ENCODE measurements around the gene RPL28.
A peak's percentile ranks its signal among the peaks of the same experiment; 100 is the strongest.
"Not testable (repeated sequence)": the region's sequence is repeated elsewhere in the genome, so short reads cannot be mapped to it uniquely, and the experiment has no call there.

RPL28 gene

DNA sequence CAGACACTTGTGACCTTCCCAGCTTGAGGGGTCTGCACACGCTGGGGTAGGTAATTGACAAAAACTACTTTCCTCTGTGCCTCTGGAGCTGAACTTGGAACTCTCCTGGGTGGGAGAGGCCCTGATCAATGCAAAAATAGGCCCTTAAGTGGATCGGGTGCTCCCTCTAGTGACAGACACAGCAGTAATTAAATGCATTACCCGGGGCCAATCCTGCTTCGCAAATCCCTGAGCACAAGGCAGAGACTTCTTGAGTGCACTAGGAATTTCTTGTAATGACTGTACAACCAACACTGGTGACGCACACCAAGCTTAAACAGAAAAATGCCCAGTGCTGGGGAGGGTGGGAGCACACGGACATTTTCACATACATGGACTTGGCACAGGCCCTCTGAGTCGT lies 32.5 kb downstream of the RPL28 start:
- TF ChIP-seq, protein P1, sequence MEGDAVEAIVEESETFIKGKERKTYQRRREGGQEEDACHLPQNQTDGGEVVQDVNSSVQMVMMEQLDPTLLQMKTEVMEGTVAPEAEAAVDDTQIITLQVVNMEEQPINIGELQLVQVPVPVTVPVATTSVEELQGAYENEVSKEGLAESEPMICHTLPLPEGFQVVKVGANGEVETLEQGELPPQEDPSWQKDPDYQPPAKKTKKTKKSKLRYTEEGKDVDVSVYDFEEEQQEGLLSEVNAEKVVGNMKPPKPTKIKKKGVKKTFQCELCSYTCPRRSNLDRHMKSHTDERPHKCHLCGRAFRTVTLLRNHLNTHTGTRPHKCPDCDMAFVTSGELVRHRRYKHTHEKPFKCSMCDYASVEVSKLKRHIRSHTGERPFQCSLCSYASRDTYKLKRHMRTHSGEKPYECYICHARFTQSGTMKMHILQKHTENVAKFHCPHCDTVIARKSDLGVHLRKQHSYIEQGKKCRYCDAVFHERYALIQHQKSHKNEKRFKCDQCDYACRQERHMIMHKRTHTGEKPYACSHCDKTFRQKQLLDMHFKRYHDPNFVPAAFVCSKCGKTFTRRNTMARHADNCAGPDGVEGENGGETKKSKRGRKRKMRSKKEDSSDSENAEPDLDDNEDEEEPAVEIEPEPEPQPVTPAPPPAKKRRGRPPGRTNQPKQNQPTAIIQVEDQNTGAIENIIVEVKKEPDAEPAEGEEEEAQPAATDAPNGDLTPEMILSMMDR (IDR thresholded peaks at IDR 0.05; ENCODE audit: low read depth, low read length, missing control alignments): peak; percentile 78
- peak; percentile 76 for DNase-seq (ENCODE audit: low read depth)
- in situ Hi-C loops (cut with HindIII; ENCODE audit: low sequenced_read_pairs): loop anchor here (10.0 kb wide), 1 partner anchor 243 kb away; no protein-coding TSS in a partner anchor
- no peak overlapping the region for H3K4me3 ChIP-seq (ENCODE audit: low read depth, low read length)

DNA sequence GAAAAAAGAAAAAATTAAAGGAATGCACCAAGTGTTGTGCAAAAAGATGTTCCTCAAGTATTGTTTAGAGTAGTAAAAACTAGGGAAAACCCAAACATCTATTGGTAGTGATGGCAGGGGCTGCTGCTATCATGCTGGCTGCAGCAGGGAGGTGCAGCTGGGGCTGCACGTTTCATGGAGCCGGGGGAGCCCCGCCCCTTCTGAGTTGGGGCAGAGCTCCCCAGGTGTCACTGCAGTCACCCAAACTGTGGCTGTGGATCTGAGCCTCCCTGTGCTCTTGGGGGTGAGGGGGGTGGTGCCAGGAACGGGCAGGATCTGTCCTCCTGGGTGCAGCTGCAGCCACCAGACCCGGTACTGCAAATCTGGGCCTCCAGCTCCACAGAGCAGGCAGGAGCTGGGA lies 33.4 kb downstream of the RPL28 start:
- TF ChIP-seq, protein P1 (IDR thresholded peaks at IDR 0.05; ENCODE audit: low read depth, low read length, missing control alignments): no peak
- in situ Hi-C loops (cut with HindIII; ENCODE audit: low sequenced_read_pairs): loop anchor here (10.0 kb wide), 1 partner anchor 244 kb away; no protein-coding TSS in a partner anchor
- H3K4me3 ChIP-seq (ENCODE audit: low read depth, low read length): no peak overlapping the region
- DNase-seq (ENCODE audit: low read depth): no peak

DNA sequence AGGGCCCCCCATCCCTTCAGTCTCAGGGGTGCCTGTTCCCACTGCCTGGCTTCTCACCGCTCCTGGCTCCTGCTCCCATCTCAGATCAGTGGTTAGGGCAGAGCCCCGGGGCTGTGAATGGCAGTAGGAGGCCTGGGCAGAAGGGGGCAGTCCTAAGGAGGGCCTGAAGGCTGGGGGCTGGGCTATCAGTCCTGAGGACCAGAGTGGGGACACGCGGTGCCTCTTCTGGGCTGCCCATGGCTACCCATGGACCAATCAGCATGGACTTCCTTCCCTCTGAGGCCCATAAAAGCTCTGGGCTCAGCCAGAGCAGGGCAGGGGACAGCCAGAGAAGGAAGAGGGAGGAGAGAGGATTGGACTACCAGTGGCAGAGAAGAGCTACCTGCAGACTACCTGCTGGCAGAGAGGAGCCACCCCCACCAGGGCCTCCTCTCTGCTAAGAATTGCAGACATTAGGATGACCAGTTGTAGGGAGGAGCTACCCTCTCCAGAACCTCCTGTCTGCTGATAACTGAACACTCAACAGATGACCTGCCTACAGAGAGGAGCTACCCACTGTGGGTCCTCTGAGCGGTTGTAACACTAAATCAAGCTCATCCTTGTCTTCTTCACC lies 34.0 kb downstream of the RPL28 start:
- no peak overlapping the region for H3K4me3 ChIP-seq (ENCODE audit: low read depth, low read length)
- TF ChIP-seq, protein P1 (IDR thresholded peaks at IDR 0.05; ENCODE audit: low read depth, low read length, missing control alignments): no peak
- in situ Hi-C loops (cut with HindIII; ENCODE audit: low sequenced_read_pairs): loop anchor here (10.0 kb wide), 1 partner anchor 245 kb away; no protein-coding TSS in a partner anchor
- no peak for DNase-seq (ENCODE audit: low read depth)

DNA sequence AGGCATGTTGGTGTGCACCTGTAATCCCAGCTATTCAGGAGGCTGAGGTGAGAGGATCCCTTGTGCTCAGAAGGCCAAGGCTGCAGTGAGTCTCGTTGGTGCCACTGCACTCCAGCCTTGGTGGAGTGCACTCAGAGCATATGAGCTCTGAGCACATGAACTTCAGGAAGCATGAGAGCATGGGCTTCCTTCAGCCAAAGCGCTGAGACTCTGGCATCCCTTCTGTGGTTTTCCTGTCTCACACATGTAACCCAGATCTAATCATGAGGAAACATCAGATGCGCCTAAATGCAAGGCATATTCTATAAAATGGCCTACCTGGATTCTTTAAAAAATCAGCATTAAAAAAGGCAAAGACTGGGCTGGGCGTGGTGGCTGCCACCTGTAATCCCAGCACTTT lies 35.5 kb downstream of the RPL28 start:
- in situ Hi-C loops (cut with HindIII; ENCODE audit: low sequenced_read_pairs); DNase-seq (ENCODE audit: low read depth); H3K4me3 ChIP-seq (ENCODE audit: low read depth, low read length): not testable (repeated sequence)

DNA sequence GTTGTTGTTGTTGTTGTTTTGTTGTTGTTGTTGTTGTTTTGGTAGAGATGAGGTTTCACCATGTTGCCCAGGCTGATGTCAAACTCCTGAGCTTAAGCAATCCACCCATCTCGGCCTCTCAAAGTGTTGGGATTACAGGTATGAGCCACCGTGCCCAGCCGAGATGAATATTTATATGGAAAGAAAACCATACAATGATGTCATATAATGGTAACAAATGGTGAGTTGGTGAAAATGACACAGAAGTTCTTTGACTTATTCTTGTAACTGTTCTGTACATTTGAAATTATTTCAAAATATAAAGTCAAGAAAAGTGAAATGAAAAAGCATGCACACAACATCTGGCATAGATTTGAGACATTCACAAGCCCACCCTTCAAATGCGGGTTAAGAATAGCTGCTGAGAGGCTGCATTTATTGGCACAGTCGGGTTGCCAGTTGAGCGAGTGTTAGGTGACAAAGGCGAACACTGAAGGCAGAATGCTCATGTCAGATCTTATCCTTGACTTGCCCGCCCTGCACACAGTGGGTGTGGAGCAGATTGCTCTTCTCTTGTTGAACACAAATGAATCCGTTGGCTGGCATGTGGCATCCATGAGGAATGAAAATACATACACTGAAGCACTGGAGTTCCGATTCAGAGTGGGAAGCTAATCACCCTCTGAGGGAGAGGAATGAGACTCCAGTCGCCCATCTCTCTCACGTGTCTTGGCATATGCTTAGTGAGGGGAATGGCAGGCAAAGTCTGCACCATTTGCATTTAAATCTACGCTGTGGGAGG lies 37.7 kb downstream of the RPL28 start:
- in situ Hi-C loops (cut with HindIII; ENCODE audit: low sequenced_read_pairs): no loop called here
- DNase-seq (ENCODE audit: low read depth): no peak
- H3K4me3 ChIP-seq (ENCODE audit: low read depth, low read length): no peak overlapping the region
- TF ChIP-seq, protein P1 (IDR thresholded peaks at IDR 0.05; ENCODE audit: low read depth, low read length, missing control alignments): no peak

DNA sequence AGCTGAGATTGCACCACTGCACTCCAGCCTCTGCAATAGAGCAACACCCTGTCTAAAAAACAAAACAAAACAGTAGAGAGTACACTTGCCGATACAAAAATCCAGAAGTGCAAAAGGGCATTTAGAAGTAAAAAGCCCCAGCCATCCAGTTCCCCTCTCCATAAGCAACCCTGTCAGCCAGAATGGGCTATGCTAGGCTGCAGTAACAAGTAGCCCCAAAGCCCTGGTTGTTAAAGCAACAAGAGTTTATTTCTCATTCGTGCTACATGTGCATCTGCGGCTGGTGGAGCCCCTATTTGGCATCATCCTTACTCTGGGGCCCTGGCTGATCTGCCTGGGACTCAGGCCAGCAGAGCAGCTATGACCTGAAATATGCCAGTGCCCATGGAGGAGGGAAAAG lies 38.8 kb downstream of the RPL28 start:
- no peak for DNase-seq (ENCODE audit: low read depth)
- TF ChIP-seq, protein P1 (IDR thresholded peaks at IDR 0.05; ENCODE audit: low read depth, low read length, missing control alignments): no peak
- in situ Hi-C loops (cut with HindIII; ENCODE audit: low sequenced_read_pairs): no loop called here
- H3K4me3 ChIP-seq (ENCODE audit: low read depth, low read length): no peak overlapping the region

DNA sequence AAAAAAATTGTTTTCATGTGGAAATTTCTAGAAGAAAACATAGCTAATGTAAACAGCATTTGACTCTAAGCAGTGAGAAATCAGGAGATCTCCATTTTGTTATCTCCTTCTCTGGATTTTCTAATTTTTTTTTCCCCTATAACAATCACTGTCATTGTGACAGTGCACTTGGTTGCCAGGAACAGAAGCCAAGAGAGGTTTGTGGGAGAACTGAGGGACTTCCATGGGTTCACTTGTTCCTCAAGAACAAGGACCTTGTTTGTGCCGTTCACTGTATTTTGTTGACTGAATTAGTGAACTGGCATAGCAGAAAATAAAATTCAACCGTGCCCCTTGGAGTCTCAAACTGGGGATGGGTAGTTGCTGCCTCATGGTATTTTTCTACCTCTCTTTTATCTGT lies 40.3 kb downstream of the RPL28 start:
- DNase-seq (ENCODE audit: low read depth): no peak
- H3K4me3 ChIP-seq (ENCODE audit: low read depth, low read length): no peak overlapping the region
- TF ChIP-seq, protein P1 (IDR thresholded peaks at IDR 0.05; ENCODE audit: low read depth, low read length, missing control alignments): no peak
- in situ Hi-C loops (cut with HindIII; ENCODE audit: low sequenced_read_pairs): no loop called here
